HepG2 (cell line): ENCODE data around the gene MAPK6. TPM values are rescaled to one million over a fixed set of nuclear protein-coding genes. Genes with fewer than 3 reads are reported as not detected.

ENCODE experiments used
- CENPX ChIP-seq: sonication (generic); formaldehyde crosslinking; IDR thresholded peaks from 2 replicates; pipeline ENCODE4 v1.9.0; 2021; ENCODE audit warnings: mild to moderate bottlenecking, missing genetic modification reagents, moderate library complexity
- HNRNPH1 ChIP-seq: fragments of 200-400 bp; formaldehyde crosslinking; optimal IDR thresholded peaks from 2 replicates; pipeline ENCODE3; 2017; ENCODE audit warnings: mild to moderate bottlenecking, low read depth, low read length
- KDM2A ChIP-seq: sonication (generic); formaldehyde crosslinking; IDR thresholded peaks from 2 replicates; pipeline ENCODE4 v1.4.0; 2020; ENCODE audit warnings: low read depth, missing genetic modification reagents, borderline replicate concordance
- KDM3A ChIP-seq: IDR thresholded peaks from 2 replicates; pipeline ENCODE4 v1.6.1; 2018; ENCODE audit warnings: low read depth, missing compliant biosample characterization
- KDM6A ChIP-seq: IDR thresholded peaks from 2 replicates; pipeline ENCODE4 v1.6.1; 2016; ENCODE audit warnings: low read depth
- MLLT10 ChIP-seq: sonication (generic); formaldehyde crosslinking; IDR thresholded peaks from 2 replicates; pipeline ENCODE4 v1.4.0; 2020; ENCODE audit warnings: missing genetic modification reagents
- PRPF4 ChIP-seq: fragments of 200-400 bp; formaldehyde crosslinking; IDR thresholded peaks from 2 replicates; pipeline ENCODE4 v1.6.1; 2016; ENCODE audit warnings: low read length, low read depth; ENCODE audit not compliant: poor library complexity, severe bottlenecking
- SMYD3 ChIP-seq: sonication (generic); formaldehyde crosslinking; IDR thresholded peaks from 2 replicates; pipeline ENCODE4 v1.8.1; 2023; ENCODE audit warnings: mild to moderate bottlenecking, missing genetic modification reagents
- SP2 ChIP-seq: sonication (generic); formaldehyde crosslinking; IDR thresholded peaks from 2 replicates; pipeline ENCODE4 v1.5.1; 2020; ENCODE audit warnings: mild to moderate bottlenecking, missing genetic modification reagents
- STAT6 ChIP-seq: sonication (generic); formaldehyde crosslinking; IDR thresholded peaks from 2 replicates; pipeline ENCODE4 v1.4.0; 2020; ENCODE audit warnings: missing genetic modification reagents, mild to moderate bottlenecking, borderline replicate concordance
- TARDBP ChIP-seq: sonication (generic); formaldehyde crosslinking; IDR thresholded peaks from 2 replicates; pipeline ENCODE4 v1.8.0; 2022; ENCODE audit warnings: mild to moderate bottlenecking, missing genetic modification reagents
- ZHX2 ChIP-seq, 2 experiments: sonication (generic) in 1 of 2; formaldehyde crosslinking in 1 of 2; IDR thresholded peaks; 2 replicates each; pipeline versions ENCODE4 v1.6.1 to v1.9.0; 2014 to 2022; ENCODE audit warnings: antibody characterized with exemption in 1 of 2, borderline replicate concordance in 1 of 2, inconsistent platforms in 1 of 2, low read depth in 1 of 2, missing genetic modification reagents in 1 of 2
- ZMYM4 ChIP-seq: sonication (generic); formaldehyde crosslinking; IDR thresholded peaks from 2 replicates; pipeline ENCODE4 v1.8.1; 2023; ENCODE audit warnings: mild to moderate bottlenecking, missing genetic modification reagents
- ZNF24 ChIP-seq: fragments of 450-650 bp; IDR thresholded peaks from 2 replicates; pipeline ENCODE4 v1.6.1; 2017; ENCODE audit warnings: antibody characterized with exemption, mild to moderate bottlenecking
- ZNF704 ChIP-seq: sonication (generic); formaldehyde crosslinking; IDR thresholded peaks from 2 replicates; pipeline ENCODE4 v1.8.1; 2023; ENCODE audit warnings: mild to moderate bottlenecking, inconsistent platforms, moderate library complexity, missing genetic modification reagents, borderline replicate concordance
- ZNF83 ChIP-seq: sonication (generic); formaldehyde crosslinking; IDR thresholded peaks from 2 replicates; pipeline ENCODE4 v1.4.0; 2020; ENCODE audit warnings: missing genetic modification reagents, mild to moderate bottlenecking, borderline replicate concordance
- polyA plus RNA-seq, 8 experiments: library from polyadenylated mRNA; depleted of rRNA in 3 of 8; stranded (reverse) in 7 of 8; unstranded in 1 of 8; fragments of >200 nt; fragmentation: Illumina TruSeq in 4 of 8; extraction: Trizol in 4 of 8; gene quantifications; 2 replicates each; pipeline versions ENCODE4 v1.2.1 to v1.2.3, GENCODE V29; 2011 to 2016; ENCODE audit warnings: low read depth in 4 of 8, missing spikeins in 1 of 8, mixed read lengths in 1 of 8; ENCODE audit not compliant: insufficient read depth in 1 of 8
- total RNA-seq, 5 experiments: library from RNA; depleted of rRNA; stranded (reverse); fragments of >200 nt; fragmentation: Illumina TruSeq; extraction: Trizol; gene quantifications; 2 replicates each; pipeline ENCODE4 v1.2.3, GENCODE V29; 2016; ENCODE audit warnings: low read depth in 1 of 5
- TF ChIP-seq, protein P1 (sequence below): IDR thresholded peaks from 2 replicates; pipeline ENCODE4 v1.6.1; 2018; ENCODE audit warnings: missing genetic modification reagents, mild to moderate bottlenecking, missing compliant biosample characterization

Gene MAPK6
- total and polyA plus RNA-seq, 2 of the 13 experiments (the other 11 are each of a cell fraction or from before 2014, with no cell fraction given): 89.5 to 99.7 TPM

- TF ChIP-seq ZMYM4 (0 out of 2 replicates have a peak, but pooled peaks have one; percentile 32), KDM3A (no peak), ZNF24 (peak; percentile 55; the same call in 1 of the 2 replicates), ZNF83 (CRISPR knock-in tag) (no peak), ZNF704 (CRISPR knock-in tag) (no peak), STAT6 (no peak), KDM6A (no peak), MLLT10 (CRISPR knock-in tag) (no peak), TARDBP (no peak), KDM2A (CRISPR knock-in tag) (no peak; the same call in 1 of the 2 replicates), CENPX (no peak), SP2 (CRISPR knock-in tag) (no peak), PRPF4 (no peak), ZHX2 (IDR thresholded peaks at IDR 0.05; ENCODE audit: low read depth) (no peak), ZHX2 (CRISPR knock-in tag; IDR thresholded peaks at IDR 0.05; ENCODE audit: borderline replicate concordance) (no peak), HNRNPH1 (no peak), SMYD3 (CRISPR knock-in tag) (no peak)
- TF ChIP-seq, protein P1, sequence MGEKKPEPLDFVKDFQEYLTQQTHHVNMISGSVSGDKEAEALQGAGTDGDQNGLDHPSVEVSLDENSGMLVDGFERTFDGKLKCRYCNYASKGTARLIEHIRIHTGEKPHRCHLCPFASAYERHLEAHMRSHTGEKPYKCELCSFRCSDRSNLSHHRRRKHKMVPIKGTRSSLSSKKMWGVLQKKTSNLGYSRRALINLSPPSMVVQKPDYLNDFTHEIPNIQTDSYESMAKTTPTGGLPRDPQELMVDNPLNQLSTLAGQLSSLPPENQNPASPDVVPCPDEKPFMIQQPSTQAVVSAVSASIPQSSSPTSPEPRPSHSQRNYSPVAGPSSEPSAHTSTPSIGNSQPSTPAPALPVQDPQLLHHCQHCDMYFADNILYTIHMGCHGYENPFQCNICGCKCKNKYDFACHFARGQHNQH (CRISPR knock-in tag): no peak
Measured at GRCh38 chr15:52076889-52077781, 58.1 kb downstream of the MAPK6 start (continued).
